ENCODE data around the gene PLCE1. TPM values are rescaled to one million over a fixed set of nuclear protein-coding genes. Genes with fewer than 3 reads are reported as not detected.

PLCE1 gene
- total and polyA plus RNA-seq, 2 experiments from 2014 or later, result 0.10 to 0.58 TPM

DNA sequence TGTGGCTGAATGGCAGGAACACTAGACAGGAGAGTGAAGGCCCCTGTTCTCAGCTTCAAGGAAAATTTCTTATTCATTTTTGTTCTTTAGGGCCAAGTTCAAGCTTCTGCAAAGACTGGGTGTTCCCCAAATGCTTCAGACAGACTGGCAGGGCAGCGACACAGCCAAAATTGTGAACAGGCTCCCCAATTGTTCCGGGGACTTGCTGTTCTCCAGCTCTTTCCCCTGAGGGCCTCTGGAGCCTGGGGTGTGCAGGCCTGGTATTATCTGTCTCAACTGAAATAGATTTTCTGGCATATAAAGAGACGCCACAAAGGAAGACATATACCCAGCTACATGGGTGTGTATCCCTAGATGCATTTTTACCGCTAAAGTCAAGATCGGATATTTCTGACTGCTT, 30.3 kb upstream of the PLCE1 start (continued):
- TF ChIP-seq, protein P1, sequence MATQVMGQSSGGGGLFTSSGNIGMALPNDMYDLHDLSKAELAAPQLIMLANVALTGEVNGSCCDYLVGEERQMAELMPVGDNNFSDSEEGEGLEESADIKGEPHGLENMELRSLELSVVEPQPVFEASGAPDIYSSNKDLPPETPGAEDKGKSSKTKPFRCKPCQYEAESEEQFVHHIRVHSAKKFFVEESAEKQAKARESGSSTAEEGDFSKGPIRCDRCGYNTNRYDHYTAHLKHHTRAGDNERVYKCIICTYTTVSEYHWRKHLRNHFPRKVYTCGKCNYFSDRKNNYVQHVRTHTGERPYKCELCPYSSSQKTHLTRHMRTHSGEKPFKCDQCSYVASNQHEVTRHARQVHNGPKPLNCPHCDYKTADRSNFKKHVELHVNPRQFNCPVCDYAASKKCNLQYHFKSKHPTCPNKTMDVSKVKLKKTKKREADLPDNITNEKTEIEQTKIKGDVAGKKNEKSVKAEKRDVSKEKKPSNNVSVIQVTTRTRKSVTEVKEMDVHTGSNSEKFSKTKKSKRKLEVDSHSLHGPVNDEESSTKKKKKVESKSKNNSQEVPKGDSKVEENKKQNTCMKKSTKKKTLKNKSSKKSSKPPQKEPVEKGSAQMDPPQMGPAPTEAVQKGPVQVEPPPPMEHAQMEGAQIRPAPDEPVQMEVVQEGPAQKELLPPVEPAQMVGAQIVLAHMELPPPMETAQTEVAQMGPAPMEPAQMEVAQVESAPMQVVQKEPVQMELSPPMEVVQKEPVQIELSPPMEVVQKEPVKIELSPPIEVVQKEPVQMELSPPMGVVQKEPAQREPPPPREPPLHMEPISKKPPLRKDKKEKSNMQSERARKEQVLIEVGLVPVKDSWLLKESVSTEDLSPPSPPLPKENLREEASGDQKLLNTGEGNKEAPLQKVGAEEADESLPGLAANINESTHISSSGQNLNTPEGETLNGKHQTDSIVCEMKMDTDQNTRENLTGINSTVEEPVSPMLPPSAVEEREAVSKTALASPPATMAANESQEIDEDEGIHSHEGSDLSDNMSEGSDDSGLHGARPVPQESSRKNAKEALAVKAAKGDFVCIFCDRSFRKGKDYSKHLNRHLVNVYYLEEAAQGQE (IDR thresholded peaks at IDR 0.05; ENCODE audit: unreplicated experiment), result no peak
- TF ChIP-seq CREB1 (CRISPR knock-in tag; IDR thresholded peaks at IDR 0.05; ENCODE audit: low read depth) (no peak), POLR2AphosphoS5 (IDR thresholded peaks at IDR 0.05; ENCODE audit: low read depth) (no peak), ZNF331 (CRISPR knock-in tag; IDR thresholded peaks at IDR 0.05; ENCODE audit: low read depth) (no peak)
- TF ChIP-seq, protein P2, sequence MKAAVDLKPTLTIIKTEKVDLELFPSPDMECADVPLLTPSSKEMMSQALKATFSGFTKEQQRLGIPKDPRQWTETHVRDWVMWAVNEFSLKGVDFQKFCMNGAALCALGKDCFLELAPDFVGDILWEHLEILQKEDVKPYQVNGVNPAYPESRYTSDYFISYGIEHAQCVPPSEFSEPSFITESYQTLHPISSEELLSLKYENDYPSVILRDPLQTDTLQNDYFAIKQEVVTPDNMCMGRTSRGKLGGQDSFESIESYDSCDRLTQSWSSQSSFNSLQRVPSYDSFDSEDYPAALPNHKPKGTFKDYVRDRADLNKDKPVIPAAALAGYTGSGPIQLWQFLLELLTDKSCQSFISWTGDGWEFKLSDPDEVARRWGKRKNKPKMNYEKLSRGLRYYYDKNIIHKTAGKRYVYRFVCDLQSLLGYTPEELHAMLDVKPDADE (IDR thresholded peaks at IDR 0.05), result no peak

DNA sequence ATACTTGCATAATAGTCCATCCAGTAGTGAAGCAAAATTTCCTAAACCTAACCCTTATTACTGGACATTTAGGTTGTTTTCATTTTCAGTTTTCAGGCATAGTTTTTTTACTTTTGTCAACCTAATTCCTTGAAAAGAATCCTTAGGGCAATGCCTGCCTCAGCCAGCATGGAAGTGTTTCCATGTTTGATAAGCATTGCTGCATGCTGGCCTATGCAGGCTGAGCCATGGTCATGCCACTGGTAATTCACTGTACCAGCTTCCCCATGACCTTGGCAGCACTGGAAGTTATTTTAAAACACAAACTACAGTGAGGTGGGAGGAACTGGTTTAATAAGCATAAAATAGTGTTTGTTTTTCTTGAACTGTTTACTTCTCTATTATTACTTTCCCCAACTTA, 27.8 kb upstream of the PLCE1 start:
- no peak overlapping the region for H3K4me3 ChIP-seq
- no peak overlapping the region for H3K4me2 ChIP-seq
- TF ChIP-seq ZNF331 (CRISPR knock-in tag; IDR thresholded peaks at IDR 0.05; ENCODE audit: low read depth), result no peak
- no peak for TF ChIP-seq EZH2phosphoT487 (IDR thresholded peaks at IDR 0.05; ENCODE audit: unreplicated experiment)
- no peak for TF ChIP-seq ZNF114 (CRISPR knock-in tag; IDR thresholded peaks at IDR 0.05)
- no peak for TF ChIP-seq CREB1 (CRISPR knock-in tag; IDR thresholded peaks at IDR 0.05; ENCODE audit: low read depth)
- TF ChIP-seq STAT1 (IDR thresholded peaks at IDR 0.05; ENCODE audit: unreplicated experiment), result no peak
- TF ChIP-seq, protein P3, sequence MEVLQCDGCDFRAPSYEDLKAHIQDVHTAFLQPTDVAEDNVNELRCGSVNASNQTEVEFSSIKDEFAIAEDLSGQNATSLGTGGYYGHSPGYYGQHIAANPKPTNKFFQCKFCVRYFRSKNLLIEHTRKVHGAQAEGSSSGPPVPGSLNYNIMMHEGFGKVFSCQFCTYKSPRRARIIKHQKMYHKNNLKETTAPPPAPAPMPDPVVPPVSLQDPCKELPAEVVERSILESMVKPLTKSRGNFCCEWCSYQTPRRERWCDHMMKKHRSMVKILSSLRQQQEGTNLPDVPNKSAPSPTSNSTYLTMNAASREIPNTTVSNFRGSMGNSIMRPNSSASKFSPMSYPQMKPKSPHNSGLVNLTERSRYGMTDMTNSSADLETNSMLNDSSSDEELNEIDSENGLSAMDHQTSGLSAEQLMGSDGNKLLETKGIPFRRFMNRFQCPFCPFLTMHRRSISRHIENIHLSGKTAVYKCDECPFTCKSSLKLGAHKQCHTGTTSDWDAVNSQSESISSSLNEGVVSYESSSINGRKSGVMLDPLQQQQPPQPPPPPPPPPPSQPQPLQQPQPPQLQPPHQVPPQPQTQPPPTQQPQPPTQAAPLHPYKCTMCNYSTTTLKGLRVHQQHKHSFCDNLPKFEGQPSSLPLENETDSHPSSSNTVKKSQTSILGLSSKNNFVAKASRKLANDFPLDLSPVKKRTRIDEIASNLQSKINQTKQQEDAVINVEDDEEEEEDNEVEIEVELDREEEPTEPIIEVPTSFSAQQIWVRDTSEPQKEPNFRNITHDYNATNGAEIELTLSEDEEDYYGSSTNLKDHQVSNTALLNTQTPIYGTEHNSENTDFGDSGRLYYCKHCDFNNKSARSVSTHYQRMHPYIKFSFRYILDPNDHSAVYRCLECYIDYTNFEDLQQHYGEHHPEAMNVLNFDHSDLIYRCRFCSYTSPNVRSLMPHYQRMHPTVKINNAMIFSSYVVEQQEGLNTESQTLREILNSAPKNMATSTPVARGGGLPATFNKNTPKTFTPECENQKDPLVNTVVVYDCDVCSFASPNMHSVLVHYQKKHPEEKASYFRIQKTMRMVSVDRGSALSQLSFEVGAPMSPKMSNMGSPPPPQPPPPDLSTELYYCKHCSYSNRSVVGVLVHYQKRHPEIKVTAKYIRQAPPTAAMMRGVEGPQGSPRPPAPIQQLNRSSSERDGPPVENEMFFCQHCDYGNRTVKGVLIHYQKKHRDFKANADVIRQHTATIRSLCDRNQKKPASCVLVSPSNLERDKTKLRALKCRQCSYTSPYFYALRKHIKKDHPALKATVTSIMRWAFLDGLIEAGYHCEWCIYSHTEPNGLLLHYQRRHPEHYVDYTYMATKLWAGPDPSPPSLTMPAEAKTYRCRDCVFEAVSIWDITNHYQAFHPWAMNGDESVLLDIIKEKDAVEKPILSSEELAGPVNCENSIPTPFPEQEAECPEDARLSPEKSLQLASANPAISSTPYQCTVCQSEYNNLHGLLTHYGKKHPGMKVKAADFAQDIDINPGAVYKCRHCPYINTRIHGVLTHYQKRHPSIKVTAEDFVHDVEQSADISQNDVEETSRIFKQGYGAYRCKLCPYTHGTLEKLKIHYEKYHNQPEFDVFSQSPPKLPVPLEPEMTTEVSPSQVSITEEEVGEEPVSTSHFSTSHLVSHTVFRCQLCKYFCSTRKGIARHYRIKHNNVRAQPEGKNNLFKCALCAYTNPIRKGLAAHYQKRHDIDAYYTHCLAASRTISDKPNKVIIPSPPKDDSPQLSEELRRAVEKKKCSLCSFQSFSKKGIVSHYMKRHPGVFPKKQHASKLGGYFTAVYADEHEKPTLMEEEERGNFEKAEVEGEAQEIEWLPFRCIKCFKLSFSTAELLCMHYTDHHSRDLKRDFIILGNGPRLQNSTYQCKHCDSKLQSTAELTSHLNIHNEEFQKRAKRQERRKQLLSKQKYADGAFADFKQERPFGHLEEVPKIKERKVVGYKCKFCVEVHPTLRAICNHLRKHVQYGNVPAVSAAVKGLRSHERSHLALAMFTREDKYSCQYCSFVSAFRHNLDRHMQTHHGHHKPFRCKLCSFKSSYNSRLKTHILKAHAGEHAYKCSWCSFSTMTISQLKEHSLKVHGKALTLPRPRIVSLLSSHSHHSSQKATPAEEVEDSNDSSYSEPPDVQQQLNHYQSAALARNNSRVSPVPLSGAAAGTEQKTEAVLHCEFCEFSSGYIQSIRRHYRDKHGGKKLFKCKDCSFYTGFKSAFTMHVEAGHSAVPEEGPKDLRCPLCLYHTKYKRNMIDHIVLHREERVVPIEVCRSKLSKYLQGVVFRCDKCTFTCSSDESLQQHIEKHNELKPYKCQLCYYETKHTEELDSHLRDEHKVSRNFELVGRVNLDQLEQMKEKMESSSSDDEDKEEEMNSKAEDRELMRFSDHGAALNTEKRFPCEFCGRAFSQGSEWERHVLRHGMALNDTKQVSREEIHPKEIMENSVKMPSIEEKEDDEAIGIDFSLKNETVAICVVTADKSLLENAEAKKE (CRISPR knock-in tag; IDR thresholded peaks at IDR 0.05), result no peak
- TF ChIP-seq POLR2AphosphoS5 (IDR thresholded peaks at IDR 0.05; ENCODE audit: low read depth), result no peak
- TF ChIP-seq EZH2 (IDR thresholded peaks at IDR 0.05; ENCODE audit: low read depth, unreplicated experiment), result no peak
- H3K9me3 Mint-ChIP-seq, result peaks cover 12% of the 10 kb centered on the region; the same call in 2 of the 3 replicates
- no peaks in the 10 kb centered on the region for H3K9me2 ChIP-seq (ENCODE audit: insufficient read depth)
- H3K27ac ChIP-seq (ENCODE audit: low read depth), result no peak overlapping the region
- H3K27me3 Mint-ChIP-seq (ENCODE audit: insufficient read depth, low read depth, poor library complexity), result no peaks in the 10 kb centered on the region
- DNase-seq (ENCODE audit: low spot score), result no peak
- no peak for ATAC-seq
- H3K4me1 Mint-ChIP-seq, result no peaks in the 10 kb centered on the region
- no peaks in the 10 kb centered on the region for H3K36me3 ChIP-seq (ENCODE audit: insufficient read depth)
- H4K20me1 ChIP-seq (replicated peaks; ENCODE audit: insufficient read depth), result no peaks in the 10 kb centered on the region
- no peaks in the 10 kb centered on the region for H3K27me3 ChIP-seq (ENCODE audit: insufficient read depth)
- no peaks in the 10 kb centered on the region for H3K79me2 ChIP-seq (replicated peaks; ENCODE audit: insufficient read depth)
- H3K36me3 Mint-ChIP-seq (ENCODE audit: low read depth), result peaks cover 3% of the 10 kb centered on the region; the same call in 1 of the 3 replicates
- H3K27ac Mint-ChIP-seq, result no peak overlapping the region
- no peak overlapping the region for H2AFZ ChIP-seq
- H3K4me3 Mint-ChIP-seq, result no peak overlapping the region
- no peaks in the 10 kb centered on the region for H3K4me1 ChIP-seq (ENCODE audit: insufficient read depth)
- no peaks in the 10 kb centered on the region for H3F3A ChIP-seq (replicated peaks; ENCODE audit: low read depth)
